Endothelial cell of hepatic sinusoid (primary cell): Measurements from ENCODE around the gene PRRC2C.
"Not testable (repeated sequence)": the region's sequence is repeated elsewhere in the genome, so short reads cannot be mapped to it uniquely, and the experiment has no call there.

Experiments used
- in situ Hi-C: cut with HindIII; loops from 2 replicates; pipeline ENCODE4 v1.10.0; 2017; ENCODE audit warnings: low sequenced_read_pairs

The PRRC2C gene

GRCh38 chr1:171485375-171486047 lies at the start of gene PRRC2C:
TSS of gene PRRC2C (plus strand) at chr1:171485530. CDS start at chr1:171512089, 26,559 bp downstream.
- in situ Hi-C loops = no loop called here

GRCh38 chr1:171438441-171438840 lies 46.9 kb upstream of the PRRC2C start:
- in situ Hi-C loops = no loop called here

GRCh38 chr1:171440201-171440600 lies 45.1 kb upstream of the PRRC2C start:
- in situ Hi-C loops = not testable (repeated sequence)

- in situ Hi-C loops = not testable (repeated sequence)
Measured at GRCh38 chr1:171441278-171441895, 43.9 kb upstream of the PRRC2C start.

- in situ Hi-C loops = no loop called here
Measured at GRCh38 chr1:171446386-171446785, 38.9 kb upstream of the PRRC2C start.

GRCh38 chr1:171455967-171456366 lies 29.4 kb upstream of the PRRC2C start:
- in situ Hi-C loops = no loop called here

GRCh38 chr1:171457412-171457811 lies 27.9 kb upstream of the PRRC2C start:
- in situ Hi-C loops = no loop called here

GRCh38 chr1:171460018-171460620 lies 25.2 kb upstream of the PRRC2C start:
- in situ Hi-C loops = no loop called here

GRCh38 chr1:171467626-171468025 lies 17.7 kb upstream of the PRRC2C start:
- in situ Hi-C loops = no loop called here

GRCh38 chr1:171468120-171468750 lies 17.1 kb upstream of the PRRC2C start:
- in situ Hi-C loops = no loop called here

GRCh38 chr1:171470726-171471125 lies 14.6 kb upstream of the PRRC2C start:
- in situ Hi-C loops = no loop called here

GRCh38 chr1:171472183-171472647 lies 13.1 kb upstream of the PRRC2C start:
- in situ Hi-C loops = no loop called here

GRCh38 chr1:171476829-171477228 lies 8.5 kb upstream of the PRRC2C start:
- in situ Hi-C loops = no loop called here

- in situ Hi-C loops = no loop called here
Measured at GRCh38 chr1:171477804-171478203, 7.5 kb upstream of the PRRC2C start.

- in situ Hi-C loops = no loop called here
Measured at GRCh38 chr1:171480035-171480434, 5.3 kb upstream of the PRRC2C start.

GRCh38 chr1:171484760-171485374 lies 463 bp upstream of the PRRC2C start:
- in situ Hi-C loops = no loop called here

- in situ Hi-C loops = no loop called here
Measured at GRCh38 chr1:171486048-171486519, 754 bp downstream of the PRRC2C start.

GRCh38 chr1:171487038-171487437 lies 1.7 kb downstream of the PRRC2C start:
- in situ Hi-C loops = no loop called here

- in situ Hi-C loops = no loop called here
Measured at GRCh38 chr1:171488190-171488929, 3.0 kb downstream of the PRRC2C start.

GRCh38 chr1:171494076-171494475 lies 8.7 kb downstream of the PRRC2C start:
- in situ Hi-C loops = no loop called here
